PC-3 (cell line): ENCODE results near the gene EIF3F. TPM values are rescaled to one million over a fixed set of nuclear protein-coding genes. Genes with fewer than 3 reads are reported as not detected.

ENCODE experiments used
- ATAC-seq: fragments of 200-7000 bp; cut with Tn5 transposase; 2 replicates; pipeline ENCODE4 v1.9.1; 2020; ENCODE audit warnings: mild to moderate bottlenecking, moderate library complexity
- BruUV-seq: library from RNA; stranded (reverse); fragments of 400-500 nt; replicated peaks from 2 replicates; lab custom pipeline; 2021; lab: Mats Ljungman, UMichigan
- CTCF ChIA-PET: fragments of 300-600 bp; sonication (Branson Sonifier 250); formaldehyde crosslinking; loops from one replicate; lab custom pipeline; 2022; ENCODE audit warnings: antibody characterized with exemption; lab: Charles Lee
- POLR2A ChIA-PET: fragments of 300-600 bp; sonication (Branson Sonifier 250); formaldehyde crosslinking; loops from one replicate; lab custom pipeline; 2022; ENCODE audit warnings: antibody characterized with exemption; ENCODE audit not compliant: unreplicated experiment; lab: Charles Lee
- DNase-seq: peaks from one replicate; pipeline ENCODE4 v3.0.0-alpha.2; 2015
- H2AFZ ChIP-seq: fragments of 300-600 bp; sonication (generic); 2 replicates; pipeline ENCODE4 v1.6.0; 2016; ENCODE audit warnings: antibody characterized with exemption, low read length
- H3F3A ChIP-seq: fragments of 300-600 bp; sonication (generic); one replicate; pipeline ENCODE4 v1.6.0; 2017; ENCODE audit warnings: antibody characterized with exemption, low read length, control low read depth, mild to moderate bottlenecking; ENCODE audit not compliant: unreplicated experiment
- H3K27ac ChIP-seq: fragments of 300-600 bp; sonication (generic); 2 replicates; pipeline ENCODE4 v1.5.1; 2016; ENCODE audit warnings: mild to moderate bottlenecking, low read length
- H3K27me3 ChIP-seq: fragments of 300-600 bp; sonication (generic); 2 replicates; pipeline ENCODE4 v1.6.1; 2016; ENCODE audit warnings: low read length, mixed read lengths
- H3K36me3 ChIP-seq: fragments of 300-600 bp; sonication (generic); 2 replicates; pipeline ENCODE4 v1.6.1; 2016; ENCODE audit warnings: low read depth, mixed run types, low read length, mixed read lengths
- H3K4me1 ChIP-seq: fragments of 300-600 bp; sonication (generic); 2 replicates; pipeline ENCODE4 v1.5.1; 2016; ENCODE audit warnings: low read length; ENCODE audit not compliant: insufficient read depth
- H3K4me2 ChIP-seq: fragments of 300-600 bp; sonication (generic); 2 replicates; pipeline ENCODE4 v1.6.0; 2016; ENCODE audit warnings: low read length
- H3K4me3 ChIP-seq: fragments of 300-600 bp; sonication (generic); 2 replicates; pipeline ENCODE4 v1.5.1; 2016; ENCODE audit warnings: mild to moderate bottlenecking, low read length, mixed read lengths
- H3K79me2 ChIP-seq: fragments of 300-600 bp; sonication (generic); 2 replicates; pipeline ENCODE4 v1.6.1; 2017; ENCODE audit warnings: low read length, mixed read lengths
- H3K9ac ChIP-seq: fragments of 300-600 bp; sonication (generic); 2 replicates; pipeline ENCODE4 v1.6.0; 2016; ENCODE audit warnings: mild to moderate bottlenecking, low read length
- H3K9me2 ChIP-seq: fragments of 300-600 bp; sonication (generic); replicated peaks from 2 replicates; pipeline ENCODE4 v1.6.1; 2016; ENCODE audit warnings: mixed run types, low read length, mixed read lengths
- H3K9me3 ChIP-seq: fragments of 300-600 bp; sonication (generic); 2 replicates; pipeline ENCODE4 v1.6.1; 2016; ENCODE audit warnings: low read length, mixed read lengths
- H4K20me1 ChIP-seq: fragments of 300-600 bp; sonication (generic); 2 replicates; pipeline ENCODE4 v1.6.1; 2016; ENCODE audit warnings: low read length, mixed read lengths
- CTCF ChIP-seq: fragments of 300-600 bp; sonication (generic); conservative IDR thresholded peaks from 2 replicates; pipeline ENCODE4 v1.5.1; 2017; ENCODE audit warnings: antibody characterized with exemption, low read depth, mild to moderate bottlenecking, low read length
- EZH2 ChIP-seq: fragments of 300-600 bp; sonication (generic); IDR thresholded peaks from one replicate; pipeline ENCODE4 v1.6.1; 2017; ENCODE audit warnings: antibody characterized with exemption, mild to moderate bottlenecking, low read length; ENCODE audit not compliant: unreplicated experiment
- EZH2phosphoT487 ChIP-seq: fragments of 300-600 bp; sonication (generic); IDR thresholded peaks from 2 replicates; pipeline ENCODE4 v1.6.1; 2018; ENCODE audit warnings: mild to moderate bottlenecking, antibody characterized with exemption, low read length, borderline replicate concordance
- intact Hi-C: fragments of 100-400 bp; cut with micrococcal nuclease; formaldehyde crosslinking; loops from 2 replicates; pipeline ENCODE4 v1.9.0; 2023
- total RNA-seq: library from RNA; depleted of rRNA; stranded (reverse); fragments of >200 nt; gene quantifications from 2 replicates; pipeline ENCODE4 v1.2.3, GENCODE V29; 2014

Gene EIF3F
- total RNA-seq, 1 experiment from 2014 or later = 227 TPM

- Histone ChIP-seq H2AFZ (no peak overlapping the region), H3K9me2 (no peaks in the 10 kb centered on the region), H3K9me3 (no peaks in the 10 kb centered on the region), H3K79me2 (no peaks in the 10 kb centered on the region), H4K20me1 (no peaks in the 10 kb centered on the region), H3K27me3 (peaks cover 44% of the 10 kb centered on the region), H3F3A (no peaks in the 10 kb centered on the region), H3K27ac (no peak overlapping the region), H3K4me2 (no peak overlapping the region), H3K36me3 (no peaks in the 10 kb centered on the region), H3K4me1 (no peaks in the 10 kb centered on the region; the same call in 1 of the 2 replicates), H3K9ac (no peak overlapping the region), H3K4me3 (no peak overlapping the region)
- intact Hi-C loops = no loop called here
- no TSS peak for BruUV-seq
- ChIA-PET CTCF (no interaction called here), POLR2A (no interaction called here)
- DNase-seq (no peak), ATAC-seq (no peak)
- no peak for TF ChIP-seq EZH2
- TF ChIP-seq CTCF = no peak
- TF ChIP-seq EZH2phosphoT487 = no peak
These were observed 28.7 kb downstream of the EIF3F start for GRCh38 chr11:8015753-8016239.

GRCh38 chr11:8016440-8016839 is 29.3 kb downstream of the EIF3F start:
- no peaks in the 10 kb centered on the region for H3F3A ChIP-seq
- H3K4me1 ChIP-seq = no peaks in the 10 kb centered on the region; the same call in 1 of the 2 replicates
- H3K9me3 ChIP-seq = no peaks in the 10 kb centered on the region
- intact Hi-C loops = no loop called here
- no peaks in the 10 kb centered on the region for H3K9me2 ChIP-seq
- no peaks in the 10 kb centered on the region for H4K20me1 ChIP-seq
- H3K9ac ChIP-seq = no peak overlapping the region
- peaks cover 46% of the 10 kb centered on the region for H3K27me3 ChIP-seq
- no peak for DNase-seq
- no peak for ATAC-seq
- H3K79me2 ChIP-seq = no peaks in the 10 kb centered on the region
- TF ChIP-seq EZH2 (no peak), CTCF (no peak), EZH2phosphoT487 (no peak)
- no peaks in the 10 kb centered on the region for H3K36me3 ChIP-seq
- ChIA-PET POLR2A (no interaction called here), CTCF (no interaction called here)
- BruUV-seq = no TSS peak
- H3K4me3 ChIP-seq = no peak overlapping the region
- H3K27ac ChIP-seq = no peak overlapping the region
- H2AFZ ChIP-seq = no peak overlapping the region
- no peak overlapping the region for H3K4me2 ChIP-seq

GRCh38 chr11:8017071-8017470 is 29.9 kb downstream of the EIF3F start:
- Histone ChIP-seq H3K27ac (no peak overlapping the region), H3K4me3 (no peak overlapping the region), H3F3A (no peaks in the 10 kb centered on the region), H3K36me3 (no peaks in the 10 kb centered on the region), H3K27me3 (peaks cover 46% of the 10 kb centered on the region), H4K20me1 (no peaks in the 10 kb centered on the region), H2AFZ (no peak overlapping the region), H3K9me3 (no peaks in the 10 kb centered on the region), H3K79me2 (no peaks in the 10 kb centered on the region), H3K4me2 (no peak overlapping the region), H3K9me2 (no peaks in the 10 kb centered on the region), H3K9ac (no peak overlapping the region), H3K4me1 (no peaks in the 10 kb centered on the region; the same call in 1 of the 2 replicates)
- BruUV-seq = no TSS peak
- TF ChIP-seq EZH2phosphoT487 = no peak
- no peak for TF ChIP-seq EZH2
- no peak for TF ChIP-seq CTCF
- CTCF ChIA-PET = no interaction called here
- POLR2A ChIA-PET = no interaction called here
- intact Hi-C loops = no loop called here
- ATAC-seq = no peak
- no peak for DNase-seq
